GM12872 (cell line): ENCODE measurements around the gene TLE2.

Source experiments
- TF ChIP-seq, protein P1 (sequence below): IDR thresholded peaks from 3 replicates; pipeline ENCODE4 v1.5.1; 2011; ENCODE audit warnings: low read depth, mild to moderate bottlenecking, low read length, moderate library complexity; ENCODE audit not compliant: insufficient read depth

Gene TLE2

DNA sequence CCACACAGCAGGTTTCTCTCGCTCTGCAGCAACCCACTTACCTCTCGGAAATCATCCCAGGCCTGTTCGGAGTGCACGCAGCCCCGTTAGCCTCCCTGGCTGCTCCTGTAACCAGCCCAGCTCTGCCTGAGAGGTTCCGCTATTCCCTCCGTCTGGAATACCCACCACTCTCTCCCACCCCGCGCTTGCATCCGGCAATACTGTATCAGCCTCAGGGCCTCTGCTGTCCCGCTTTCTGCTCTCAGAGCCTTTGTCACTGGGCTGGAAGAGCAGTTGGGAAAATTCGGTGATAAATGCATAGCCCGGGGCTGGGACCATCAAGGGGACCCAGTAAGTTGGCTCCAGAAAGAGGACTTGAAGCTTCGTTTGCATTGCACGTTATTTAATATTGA, 52.5 kb downstream of the TLE2 start:
- TF ChIP-seq, protein P1, sequence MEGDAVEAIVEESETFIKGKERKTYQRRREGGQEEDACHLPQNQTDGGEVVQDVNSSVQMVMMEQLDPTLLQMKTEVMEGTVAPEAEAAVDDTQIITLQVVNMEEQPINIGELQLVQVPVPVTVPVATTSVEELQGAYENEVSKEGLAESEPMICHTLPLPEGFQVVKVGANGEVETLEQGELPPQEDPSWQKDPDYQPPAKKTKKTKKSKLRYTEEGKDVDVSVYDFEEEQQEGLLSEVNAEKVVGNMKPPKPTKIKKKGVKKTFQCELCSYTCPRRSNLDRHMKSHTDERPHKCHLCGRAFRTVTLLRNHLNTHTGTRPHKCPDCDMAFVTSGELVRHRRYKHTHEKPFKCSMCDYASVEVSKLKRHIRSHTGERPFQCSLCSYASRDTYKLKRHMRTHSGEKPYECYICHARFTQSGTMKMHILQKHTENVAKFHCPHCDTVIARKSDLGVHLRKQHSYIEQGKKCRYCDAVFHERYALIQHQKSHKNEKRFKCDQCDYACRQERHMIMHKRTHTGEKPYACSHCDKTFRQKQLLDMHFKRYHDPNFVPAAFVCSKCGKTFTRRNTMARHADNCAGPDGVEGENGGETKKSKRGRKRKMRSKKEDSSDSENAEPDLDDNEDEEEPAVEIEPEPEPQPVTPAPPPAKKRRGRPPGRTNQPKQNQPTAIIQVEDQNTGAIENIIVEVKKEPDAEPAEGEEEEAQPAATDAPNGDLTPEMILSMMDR = no peak

DNA sequence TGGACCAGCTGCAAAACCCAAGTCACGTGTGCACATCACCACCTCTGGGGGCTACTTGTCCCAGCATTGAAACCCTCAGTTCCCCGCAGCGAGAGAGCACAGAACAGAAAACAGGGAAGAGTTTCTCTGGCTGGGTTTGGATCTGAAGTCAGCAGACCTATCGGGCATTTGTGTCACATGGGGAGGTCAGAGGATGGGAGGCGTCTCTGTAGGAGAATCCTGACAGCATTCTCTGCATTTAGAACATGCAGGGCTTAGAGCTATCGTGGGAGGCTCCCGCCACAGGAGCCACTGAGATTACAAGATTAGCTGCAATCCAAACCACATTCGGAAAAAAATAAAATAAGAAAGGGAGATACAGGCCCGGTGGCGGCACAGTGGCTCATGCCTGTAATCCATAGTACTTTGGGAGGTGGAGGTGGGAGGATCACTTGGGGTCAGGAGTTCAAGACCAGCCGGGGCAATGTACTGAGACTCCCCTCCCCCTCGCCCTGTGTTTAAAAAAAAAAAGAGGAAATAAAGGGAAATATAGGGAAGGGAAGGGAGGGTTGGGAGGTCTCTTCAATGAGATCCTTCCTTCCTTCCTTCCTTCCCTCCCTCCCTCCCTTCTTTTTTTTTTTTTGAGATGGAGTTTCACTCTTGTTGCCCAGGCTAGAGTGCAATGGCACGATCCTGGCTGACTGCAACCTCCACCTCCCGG, 54.6 kb downstream of the TLE2 start:
- TF ChIP-seq, protein P1 = no peak

DNA sequence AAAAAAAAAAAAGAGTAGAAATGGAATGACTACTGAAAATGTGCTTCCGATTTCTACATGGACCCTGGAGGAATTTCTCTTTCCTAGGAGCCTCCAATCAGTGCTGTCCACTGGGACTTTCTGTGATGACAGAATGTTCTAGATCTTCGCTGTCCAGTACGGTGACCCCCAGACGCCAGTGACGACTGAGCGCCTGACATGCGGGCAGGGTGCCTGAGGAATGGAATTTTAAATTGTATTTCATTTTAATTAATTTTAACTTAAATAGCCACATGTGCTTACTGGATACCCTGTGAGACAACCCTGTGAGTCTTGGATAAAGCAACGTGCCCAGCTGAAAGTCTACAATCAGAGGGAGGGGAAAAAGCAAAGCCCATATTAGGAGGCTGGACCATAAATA, 55.9 kb downstream of the TLE2 start:
- TF ChIP-seq, protein P1 = no peak

DNA sequence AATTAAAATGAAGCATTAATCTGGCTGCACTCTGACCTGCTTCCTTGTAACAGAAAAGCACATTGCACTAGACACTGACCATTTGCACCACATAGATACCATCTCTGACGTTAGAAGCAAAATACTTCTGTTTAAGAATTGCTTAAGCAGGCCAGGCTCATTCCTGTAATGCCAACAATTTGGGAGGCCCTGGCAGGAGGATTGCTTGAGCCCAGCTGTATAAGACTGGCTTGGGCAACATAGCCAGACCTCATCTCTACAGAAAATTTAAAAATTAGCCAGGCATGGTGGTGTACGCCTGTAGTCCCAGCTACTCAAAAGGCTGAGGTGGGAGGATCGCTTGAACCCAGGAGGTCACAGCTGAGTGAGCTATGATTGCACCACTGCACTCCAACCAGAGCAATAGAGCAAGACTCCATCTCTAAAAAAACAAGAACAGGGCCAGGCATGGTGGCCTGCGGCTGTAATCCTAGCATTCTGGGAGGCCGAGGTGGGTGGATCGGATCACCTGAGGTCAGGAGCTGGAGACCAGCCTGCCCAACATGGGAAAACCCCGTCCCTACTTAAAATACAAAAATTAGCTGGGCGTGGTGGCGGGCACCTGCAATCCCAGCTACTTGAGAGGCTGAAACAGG, 58.8 kb downstream of the TLE2 start:
- TF ChIP-seq, protein P1 = no peak

DNA sequence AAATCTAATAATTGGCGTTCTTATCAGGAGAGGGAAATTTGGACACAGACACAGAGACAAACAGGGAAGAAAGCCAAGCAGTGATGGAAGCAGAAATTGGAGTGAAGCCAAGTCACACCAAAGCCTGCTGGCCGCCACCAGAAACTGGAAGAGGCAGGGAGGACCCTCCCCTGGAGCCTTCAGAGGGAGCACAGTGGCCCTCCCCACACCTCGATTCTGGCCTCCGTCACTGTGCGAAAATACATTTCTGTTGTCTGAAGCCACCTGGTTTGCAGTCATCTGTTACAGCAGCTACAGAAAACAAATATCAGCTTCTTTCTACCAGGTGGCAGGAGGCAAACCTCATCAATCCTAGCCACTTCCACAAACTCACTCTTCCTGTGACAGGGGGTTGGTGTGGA, 60.0 kb downstream of the TLE2 start:
- TF ChIP-seq, protein P1 = no peak

DNA sequence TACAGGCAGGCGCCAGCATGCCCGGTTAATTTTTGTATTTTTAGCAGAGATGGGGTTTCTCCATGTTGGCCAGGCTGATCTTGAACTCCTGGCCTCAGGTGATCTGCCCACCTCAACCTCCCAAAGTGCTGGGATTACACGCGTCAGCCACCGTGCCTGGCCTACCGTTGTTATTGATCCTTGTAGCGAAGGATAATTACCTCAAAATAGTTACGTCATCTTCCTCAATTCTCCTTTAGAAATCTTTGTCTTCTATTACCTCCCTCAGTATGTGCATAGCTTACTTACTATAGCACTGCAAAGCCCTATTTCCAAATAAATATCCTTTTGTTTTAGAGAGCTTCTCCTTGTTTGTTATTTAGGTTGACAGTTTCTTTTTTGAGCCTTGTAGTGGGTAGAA, 61.1 kb downstream of the TLE2 start:
- TF ChIP-seq, protein P1 = no peak

DNA sequence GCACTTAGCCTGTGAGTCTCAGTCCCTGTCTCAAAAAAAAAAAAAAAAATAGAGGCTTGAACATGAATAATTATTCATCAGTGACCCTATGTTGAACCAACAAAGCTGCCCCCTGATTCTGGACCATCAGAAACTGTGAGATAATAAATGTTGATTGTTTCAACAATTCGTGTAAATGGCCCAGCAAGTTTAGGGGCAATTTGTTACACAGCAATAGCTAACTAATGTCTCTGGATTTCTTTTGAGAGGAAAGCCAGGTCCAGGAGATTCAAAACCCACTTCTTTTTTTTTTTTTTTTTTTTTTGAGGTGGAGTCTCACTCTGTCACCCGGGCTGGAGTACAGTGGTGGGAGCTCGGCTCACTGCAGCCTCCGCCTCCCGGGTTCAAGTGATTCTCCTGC, 64.2 kb downstream of the TLE2 start:
- TF ChIP-seq, protein P1 = no peak
